GM12801 (cell line): ENCODE results near the gene LPP.

Experiments
- TF ChIP-seq, protein P1 (sequence below): IDR thresholded peaks from one replicate; pipeline ENCODE4 v1.5.1; 2011; ENCODE audit warnings: control low read depth; ENCODE audit not compliant: insufficient read length; ENCODE audit errors: extremely low read depth

Gene LPP

DNA sequence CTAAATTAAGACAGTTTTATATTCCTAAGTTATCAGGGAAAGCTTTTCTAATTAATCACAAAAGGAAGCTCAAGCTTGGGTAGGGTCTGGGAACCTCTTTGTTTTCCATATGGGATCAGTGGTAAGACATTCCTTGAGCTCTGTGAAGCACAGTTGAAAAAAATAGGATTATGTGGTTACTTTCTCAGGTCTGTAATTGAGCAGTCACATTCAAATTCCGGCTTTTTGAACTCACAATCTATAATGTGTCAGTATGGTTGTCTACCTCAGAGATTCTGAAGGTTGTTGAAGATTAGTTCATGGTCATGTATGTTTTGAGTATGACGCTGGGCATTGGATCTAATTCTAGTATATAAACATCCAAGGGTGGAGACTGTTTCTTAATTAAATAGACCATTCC lies 364.5 kb downstream of the LPP start:
- TF ChIP-seq, protein P1, sequence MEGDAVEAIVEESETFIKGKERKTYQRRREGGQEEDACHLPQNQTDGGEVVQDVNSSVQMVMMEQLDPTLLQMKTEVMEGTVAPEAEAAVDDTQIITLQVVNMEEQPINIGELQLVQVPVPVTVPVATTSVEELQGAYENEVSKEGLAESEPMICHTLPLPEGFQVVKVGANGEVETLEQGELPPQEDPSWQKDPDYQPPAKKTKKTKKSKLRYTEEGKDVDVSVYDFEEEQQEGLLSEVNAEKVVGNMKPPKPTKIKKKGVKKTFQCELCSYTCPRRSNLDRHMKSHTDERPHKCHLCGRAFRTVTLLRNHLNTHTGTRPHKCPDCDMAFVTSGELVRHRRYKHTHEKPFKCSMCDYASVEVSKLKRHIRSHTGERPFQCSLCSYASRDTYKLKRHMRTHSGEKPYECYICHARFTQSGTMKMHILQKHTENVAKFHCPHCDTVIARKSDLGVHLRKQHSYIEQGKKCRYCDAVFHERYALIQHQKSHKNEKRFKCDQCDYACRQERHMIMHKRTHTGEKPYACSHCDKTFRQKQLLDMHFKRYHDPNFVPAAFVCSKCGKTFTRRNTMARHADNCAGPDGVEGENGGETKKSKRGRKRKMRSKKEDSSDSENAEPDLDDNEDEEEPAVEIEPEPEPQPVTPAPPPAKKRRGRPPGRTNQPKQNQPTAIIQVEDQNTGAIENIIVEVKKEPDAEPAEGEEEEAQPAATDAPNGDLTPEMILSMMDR, result no peak

DNA sequence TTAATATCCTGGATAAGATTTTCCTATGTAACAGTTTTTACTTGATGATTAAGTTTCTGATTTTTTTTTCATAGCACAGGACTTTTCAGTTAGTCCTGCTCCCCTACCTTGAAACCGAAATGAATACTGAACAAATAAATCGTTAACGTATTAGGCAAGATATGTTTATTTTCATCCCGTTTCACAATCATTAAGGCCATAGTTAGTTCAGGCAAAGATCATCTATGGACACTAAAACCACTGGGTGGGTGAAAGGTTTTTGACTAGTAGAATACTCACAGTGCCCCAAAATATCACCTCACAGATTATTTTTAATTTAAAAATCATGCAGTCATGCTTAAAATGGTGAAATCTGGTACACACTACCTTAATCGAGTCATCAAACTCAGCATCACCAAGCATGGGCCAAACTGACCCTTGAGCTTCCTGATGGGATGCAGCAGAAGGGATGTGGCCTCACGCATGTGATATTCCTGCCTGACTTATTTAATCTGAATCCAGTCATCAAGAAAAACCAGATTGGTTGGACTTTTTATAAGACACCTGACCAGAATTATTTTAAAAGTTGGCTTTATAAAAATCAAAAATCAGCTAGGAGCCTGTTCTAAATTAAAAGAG lies 365.0 kb downstream of the LPP start:
- TF ChIP-seq, protein P1, result no peak

DNA sequence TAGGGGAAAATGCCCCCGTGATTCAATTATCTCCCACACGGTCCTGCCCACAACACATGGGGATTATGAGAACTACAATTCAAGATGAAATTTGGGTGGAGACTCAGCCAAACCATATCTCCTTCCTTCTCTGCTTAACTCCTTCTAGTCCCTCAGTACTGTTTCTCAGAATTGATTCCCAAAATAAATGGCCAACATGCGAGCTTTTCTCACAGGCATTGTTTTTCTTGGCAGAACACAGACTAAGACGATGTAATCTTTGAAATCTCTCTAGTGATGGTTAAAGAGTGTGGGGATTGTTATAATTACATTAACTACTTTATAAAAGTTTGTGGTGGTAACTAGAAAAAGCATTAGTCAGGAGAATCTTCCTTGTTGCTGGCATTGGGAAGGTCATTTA lies 366.5 kb downstream of the LPP start:
- TF ChIP-seq, protein P1, result no peak

DNA sequence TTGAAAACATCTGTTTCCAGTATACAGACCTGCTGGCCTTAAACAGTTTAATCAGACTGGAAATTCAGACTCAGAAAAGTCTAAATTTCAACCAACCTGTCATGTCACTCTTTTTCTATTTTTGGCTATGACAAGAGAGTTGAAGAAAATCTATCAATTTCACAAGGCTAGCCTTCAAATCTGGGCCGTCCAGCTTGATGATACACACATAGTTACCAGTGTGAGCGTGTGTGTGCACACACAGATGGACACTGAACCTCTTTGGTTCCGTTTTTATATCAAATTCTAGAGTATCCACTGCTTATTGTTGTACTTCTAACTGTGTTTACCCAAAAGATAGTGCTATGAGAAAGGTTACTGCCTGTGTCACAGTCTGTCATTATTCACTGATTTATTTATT lies 368.2 kb downstream of the LPP start:
- TF ChIP-seq, protein P1, result no peak

DNA sequence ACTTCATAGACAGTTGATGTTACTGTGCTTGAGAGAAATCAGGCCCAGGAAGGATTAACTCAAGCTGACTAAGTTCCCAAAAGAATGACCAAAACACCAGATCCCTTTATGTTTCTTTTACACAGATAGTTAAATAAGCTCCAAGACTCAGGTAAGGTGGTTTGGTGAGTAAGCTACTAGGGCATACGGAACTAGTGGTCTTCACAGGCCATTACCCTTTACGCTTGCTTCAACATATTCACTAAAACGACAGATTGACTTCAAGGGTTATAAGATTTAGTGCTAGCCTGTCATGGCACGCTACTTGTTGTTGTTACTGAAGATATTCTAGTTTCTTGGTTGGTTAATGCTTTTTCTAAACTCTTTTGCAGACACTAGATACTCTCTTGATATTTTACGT lies 369.3 kb downstream of the LPP start:
- TF ChIP-seq, protein P1, result no peak

DNA sequence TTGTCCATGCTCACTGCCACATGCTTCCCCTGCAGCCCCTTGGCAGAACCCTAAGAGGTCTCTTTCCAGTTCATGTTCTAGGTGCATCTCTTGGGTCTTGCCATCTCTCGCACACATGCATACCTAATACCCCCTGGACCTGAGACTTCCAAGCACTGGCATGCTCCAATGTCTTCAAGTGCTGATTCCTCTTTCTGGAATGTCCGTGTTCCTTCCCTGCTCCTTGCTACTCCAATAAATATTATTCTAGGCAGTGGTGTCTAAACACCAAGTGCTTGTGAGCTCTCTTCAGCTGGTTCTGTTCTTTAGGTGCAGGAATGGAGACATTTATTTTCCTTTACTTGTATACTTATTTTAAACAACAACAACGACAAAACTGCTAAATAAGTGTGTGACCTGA lies 370.1 kb downstream of the LPP start:
- TF ChIP-seq, protein P1, result no peak

DNA sequence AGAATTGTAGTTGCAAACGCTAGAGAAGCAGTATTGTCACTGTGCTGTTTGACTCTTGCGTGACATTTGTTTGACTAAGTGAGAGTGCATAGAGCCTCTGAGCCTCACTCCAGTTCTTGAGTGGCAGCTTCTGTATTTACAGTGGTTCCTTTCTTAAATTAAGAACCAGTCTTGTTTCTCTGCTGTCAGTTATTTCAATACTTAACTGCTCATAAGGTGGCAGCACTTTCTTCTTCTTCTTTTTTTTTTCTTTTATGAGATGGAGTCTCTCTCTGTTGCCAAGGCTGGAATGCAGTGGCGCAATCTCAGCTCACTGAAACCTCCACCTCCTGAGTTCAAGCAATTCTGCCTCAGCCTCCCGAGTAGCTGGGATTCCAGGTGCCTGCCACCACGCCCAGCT lies 372.1 kb downstream of the LPP start:
- TF ChIP-seq, protein P1, result no peak
